ENCODE results near the gene CD52. TPM values are rescaled to one million over a fixed set of nuclear protein-coding genes. Genes with fewer than 3 reads are reported as not detected.

The CD52 gene
- polyA plus RNA-seq, 1 of the 3 experiments (the other 2 are of a cell fraction) = not detected

DNA sequence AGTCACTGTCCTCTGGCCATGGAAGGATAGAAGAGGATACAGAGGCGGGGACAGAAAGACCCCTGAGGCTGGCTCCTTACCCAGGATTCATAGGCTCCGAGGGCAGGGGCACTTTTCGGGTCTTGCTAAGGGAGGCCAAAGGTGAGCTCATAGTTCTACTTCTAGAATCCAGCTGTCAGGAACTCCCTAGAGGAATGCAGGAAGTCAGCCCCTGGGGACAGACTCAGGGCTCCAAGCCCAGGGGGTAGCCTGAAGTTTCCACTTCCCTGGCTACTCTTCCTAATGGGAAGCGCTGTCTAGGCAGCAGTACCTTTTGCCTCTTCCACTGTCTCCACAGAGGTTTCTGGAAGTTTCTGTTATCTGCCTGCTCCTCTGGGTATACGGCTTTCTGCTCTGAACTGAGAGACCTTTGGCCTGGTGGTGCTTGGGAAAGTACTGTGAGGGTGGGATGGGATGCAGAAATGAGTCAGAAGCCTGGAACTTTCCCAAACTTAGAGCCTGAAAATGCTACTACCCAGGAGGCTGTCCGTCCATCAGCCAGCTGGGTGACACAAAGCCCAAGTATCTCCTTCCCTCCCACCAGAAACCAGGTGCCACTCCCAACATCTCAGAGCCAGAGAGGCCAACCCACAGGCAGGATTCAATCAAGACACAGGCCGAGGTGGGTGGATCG is 14.9 kb upstream of the CD52 start (continued):
- TF ChIP-seq, protein P1, sequence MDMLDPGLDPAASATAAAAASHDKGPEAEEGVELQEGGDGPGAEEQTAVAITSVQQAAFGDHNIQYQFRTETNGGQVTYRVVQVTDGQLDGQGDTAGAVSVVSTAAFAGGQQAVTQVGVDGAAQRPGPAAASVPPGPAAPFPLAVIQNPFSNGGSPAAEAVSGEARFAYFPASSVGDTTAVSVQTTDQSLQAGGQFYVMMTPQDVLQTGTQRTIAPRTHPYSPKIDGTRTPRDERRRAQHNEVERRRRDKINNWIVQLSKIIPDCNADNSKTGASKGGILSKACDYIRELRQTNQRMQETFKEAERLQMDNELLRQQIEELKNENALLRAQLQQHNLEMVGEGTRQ (IDR thresholded peaks at IDR 0.05; ENCODE audit: borderline replicate concordance, low read depth, low read length) = no peak
- TF ChIP-seq TAF1 (IDR thresholded peaks at IDR 0.05; ENCODE audit: borderline replicate concordance, low read depth, low read length) (no peak), GATA2 (CRISPR knock-in tag; IDR thresholded peaks at IDR 0.05) (no peak), GABPA (IDR thresholded peaks at IDR 0.05; ENCODE audit: low read depth) (no peak), NRF1 (IDR thresholded peaks at IDR 0.05; ENCODE audit: low read depth, low read length) (no peak), TCF12 (IDR thresholded peaks at IDR 0.05) (no peak), CHD2 (IDR thresholded peaks at IDR 0.05; ENCODE audit: low read length, partially characterized antibody) (no peak), ELF1 (IDR thresholded peaks at IDR 0.05) (no peak), EZH2phosphoT487 (IDR thresholded peaks at IDR 0.05; ENCODE audit: borderline replicate concordance, low read depth) (no peak), SIN3A (IDR thresholded peaks at IDR 0.05; ENCODE audit: borderline replicate concordance, low read depth, low read length) (no peak)
- TF ChIP-seq, protein P2, sequence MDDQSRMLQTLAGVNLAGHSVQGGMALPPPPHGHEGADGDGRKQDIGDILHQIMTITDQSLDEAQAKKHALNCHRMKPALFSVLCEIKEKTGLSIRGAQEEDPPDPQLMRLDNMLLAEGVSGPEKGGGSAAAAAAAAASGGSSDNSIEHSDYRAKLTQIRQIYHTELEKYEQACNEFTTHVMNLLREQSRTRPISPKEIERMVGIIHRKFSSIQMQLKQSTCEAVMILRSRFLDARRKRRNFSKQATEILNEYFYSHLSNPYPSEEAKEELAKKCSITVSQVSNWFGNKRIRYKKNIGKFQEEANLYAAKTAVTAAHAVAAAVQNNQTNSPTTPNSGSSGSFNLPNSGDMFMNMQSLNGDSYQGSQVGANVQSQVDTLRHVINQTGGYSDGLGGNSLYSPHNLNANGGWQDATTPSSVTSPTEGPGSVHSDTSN (IDR thresholded peaks at IDR 0.05) = no peak

DNA sequence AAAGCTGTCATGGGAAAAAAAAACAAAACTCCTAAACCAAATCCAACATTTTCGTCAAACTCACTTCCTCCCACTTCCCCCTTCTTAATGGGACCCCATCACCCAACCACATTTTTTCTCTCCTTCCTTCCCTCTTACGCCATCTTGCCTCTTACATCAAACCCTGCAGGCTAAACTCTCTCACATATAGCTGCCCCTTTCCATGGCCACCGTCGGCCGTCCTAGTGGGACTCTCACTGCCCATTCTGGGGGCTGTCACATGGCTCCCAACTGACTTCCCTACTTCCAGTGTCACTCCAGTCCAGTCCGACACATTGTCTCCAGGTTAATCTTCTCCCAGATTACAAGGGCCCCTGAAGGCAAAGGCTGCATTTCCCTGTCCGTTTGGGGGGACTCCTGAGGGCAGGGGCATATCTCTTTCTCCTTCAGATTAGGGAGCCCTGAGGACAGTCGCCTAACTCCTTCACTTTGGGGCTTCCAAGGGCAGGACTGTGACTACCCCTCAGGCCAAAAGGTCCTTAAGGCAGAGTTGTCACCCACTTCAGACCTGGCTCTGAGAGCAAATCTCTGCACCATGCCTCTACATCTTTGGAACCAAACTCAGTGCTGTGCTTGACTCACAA is 12.0 kb upstream of the CD52 start:
- POLR2A ChIA-PET = no interaction called here
- no peaks in the 10 kb centered on the region for H3F3A ChIP-seq (replicated peaks; ENCODE audit: insufficient read depth)
- peak overlapping the region; percentile 98 for H3K4me2 ChIP-seq
- H3K27me3 ChIP-seq (ENCODE audit: insufficient read depth) = no peaks in the 10 kb centered on the region; the same call in 1 of the 2 replicates
- peak overlapping the region; percentile 12 to 27; a peak in 2 of 4 replicates for H3K27ac ChIP-seq (ENCODE audit: low read depth in 2 of 2, low read length in 1 of 2)
- no peaks in the 10 kb centered on the region for H3K9me3 ChIP-seq
- TF ChIP-seq FOXJ3 (CRISPR knock-in tag; IDR thresholded peaks at IDR 0.05) (no peak), ELF1 (IDR thresholded peaks at IDR 0.05) (no peak), MXI1 (IDR thresholded peaks at IDR 0.05; ENCODE audit: low read depth, low read length) (no peak), GATA2 (CRISPR knock-in tag; IDR thresholded peaks at IDR 0.05) (no peak), RCOR1 (IDR thresholded peaks at IDR 0.05; ENCODE audit: low read length) (no peak), SMC3 (IDR thresholded peaks at IDR 0.05; ENCODE audit: low read depth, low read length) (no peak), TEAD4 (IDR thresholded peaks at IDR 0.05; ENCODE audit: borderline replicate concordance, insufficient read depth) (no peak)
- TF ChIP-seq, protein P3, sequence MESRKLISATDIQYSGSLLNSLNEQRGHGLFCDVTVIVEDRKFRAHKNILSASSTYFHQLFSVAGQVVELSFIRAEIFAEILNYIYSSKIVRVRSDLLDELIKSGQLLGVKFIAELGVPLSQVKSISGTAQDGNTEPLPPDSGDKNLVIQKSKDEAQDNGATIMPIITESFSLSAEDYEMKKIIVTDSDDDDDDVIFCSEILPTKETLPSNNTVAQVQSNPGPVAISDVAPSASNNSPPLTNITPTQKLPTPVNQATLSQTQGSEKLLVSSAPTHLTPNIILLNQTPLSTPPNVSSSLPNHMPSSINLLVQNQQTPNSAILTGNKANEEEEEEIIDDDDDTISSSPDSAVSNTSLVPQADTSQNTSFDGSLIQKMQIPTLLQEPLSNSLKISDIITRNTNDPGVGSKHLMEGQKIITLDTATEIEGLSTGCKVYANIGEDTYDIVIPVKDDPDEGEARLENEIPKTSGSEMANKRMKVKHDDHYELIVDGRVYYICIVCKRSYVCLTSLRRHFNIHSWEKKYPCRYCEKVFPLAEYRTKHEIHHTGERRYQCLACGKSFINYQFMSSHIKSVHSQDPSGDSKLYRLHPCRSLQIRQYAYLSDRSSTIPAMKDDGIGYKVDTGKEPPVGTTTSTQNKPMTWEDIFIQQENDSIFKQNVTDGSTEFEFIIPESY (IDR thresholded peaks at IDR 0.05; ENCODE audit: borderline replicate concordance, low read depth) = no peak
- TF ChIP-seq, protein P4, sequence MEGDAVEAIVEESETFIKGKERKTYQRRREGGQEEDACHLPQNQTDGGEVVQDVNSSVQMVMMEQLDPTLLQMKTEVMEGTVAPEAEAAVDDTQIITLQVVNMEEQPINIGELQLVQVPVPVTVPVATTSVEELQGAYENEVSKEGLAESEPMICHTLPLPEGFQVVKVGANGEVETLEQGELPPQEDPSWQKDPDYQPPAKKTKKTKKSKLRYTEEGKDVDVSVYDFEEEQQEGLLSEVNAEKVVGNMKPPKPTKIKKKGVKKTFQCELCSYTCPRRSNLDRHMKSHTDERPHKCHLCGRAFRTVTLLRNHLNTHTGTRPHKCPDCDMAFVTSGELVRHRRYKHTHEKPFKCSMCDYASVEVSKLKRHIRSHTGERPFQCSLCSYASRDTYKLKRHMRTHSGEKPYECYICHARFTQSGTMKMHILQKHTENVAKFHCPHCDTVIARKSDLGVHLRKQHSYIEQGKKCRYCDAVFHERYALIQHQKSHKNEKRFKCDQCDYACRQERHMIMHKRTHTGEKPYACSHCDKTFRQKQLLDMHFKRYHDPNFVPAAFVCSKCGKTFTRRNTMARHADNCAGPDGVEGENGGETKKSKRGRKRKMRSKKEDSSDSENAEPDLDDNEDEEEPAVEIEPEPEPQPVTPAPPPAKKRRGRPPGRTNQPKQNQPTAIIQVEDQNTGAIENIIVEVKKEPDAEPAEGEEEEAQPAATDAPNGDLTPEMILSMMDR (IDR thresholded peaks at IDR 0.05) = no peak
- TF ChIP-seq, protein P1 (IDR thresholded peaks at IDR 0.05; ENCODE audit: borderline replicate concordance, low read depth, low read length) = no peak
- TF ChIP-seq, protein P5, sequence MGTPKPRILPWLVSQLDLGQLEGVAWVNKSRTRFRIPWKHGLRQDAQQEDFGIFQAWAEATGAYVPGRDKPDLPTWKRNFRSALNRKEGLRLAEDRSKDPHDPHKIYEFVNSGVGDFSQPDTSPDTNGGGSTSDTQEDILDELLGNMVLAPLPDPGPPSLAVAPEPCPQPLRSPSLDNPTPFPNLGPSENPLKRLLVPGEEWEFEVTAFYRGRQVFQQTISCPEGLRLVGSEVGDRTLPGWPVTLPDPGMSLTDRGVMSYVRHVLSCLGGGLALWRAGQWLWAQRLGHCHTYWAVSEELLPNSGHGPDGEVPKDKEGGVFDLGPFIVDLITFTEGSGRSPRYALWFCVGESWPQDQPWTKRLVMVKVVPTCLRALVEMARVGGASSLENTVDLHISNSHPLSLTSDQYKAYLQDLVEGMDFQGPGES (IDR thresholded peaks at IDR 0.05; ENCODE audit: low read depth, low read length) = no peak
- TF ChIP-seq, protein P6, sequence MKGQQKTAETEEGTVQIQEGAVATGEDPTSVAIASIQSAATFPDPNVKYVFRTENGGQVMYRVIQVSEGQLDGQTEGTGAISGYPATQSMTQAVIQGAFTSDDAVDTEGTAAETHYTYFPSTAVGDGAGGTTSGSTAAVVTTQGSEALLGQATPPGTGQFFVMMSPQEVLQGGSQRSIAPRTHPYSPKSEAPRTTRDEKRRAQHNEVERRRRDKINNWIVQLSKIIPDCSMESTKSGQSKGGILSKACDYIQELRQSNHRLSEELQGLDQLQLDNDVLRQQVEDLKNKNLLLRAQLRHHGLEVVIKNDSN (IDR thresholded peaks at IDR 0.05; ENCODE audit: borderline replicate concordance, low read depth) = no peak
- WGBS (ENCODE audit: low lambda C conversion rate) = 16% methylated on average over 8 of the region's 8 CpGs
- DNase-seq = no peak
- no peaks in the 10 kb centered on the region for H3K9me2 ChIP-seq
- CTCF ChIA-PET = interaction anchor here (1.3 to 5.6 kb wide), 4 partner anchors 16 to 111 kb away, joined by 3 to 41 read pairs (median 10); no protein-coding TSS in a partner anchor
- H2AFZ ChIP-seq (ENCODE audit: low read depth) = peak overlapping the region; percentile 95
- H3K36me3 ChIP-seq (replicated peaks in 1 of 2; ENCODE audit: control insufficient read depth in 1 of 2, insufficient read depth in 2 of 2, low read length in 1 of 2) = no peaks in the 10 kb centered on the region
- H3K4me3 ChIP-seq (ENCODE audit: low read depth in 2 of 2, low read length in 1 of 2) = peak overlapping the region; percentile 81 to 92
- H3K4me1 ChIP-seq (ENCODE audit: control insufficient read depth in 1 of 2, insufficient read depth in 2 of 2, low read depth in 1 of 2, low read length in 1 of 2) = peaks cover 0 to 9% of the 10 kb centered on the region in 2 experiments; a peak in 1 of 4 replicates
- no peaks in the 10 kb centered on the region for H4K20me1 ChIP-seq (ENCODE audit: insufficient read depth)
- peaks cover 8% of the 10 kb centered on the region; the same call in 1 of the 2 replicates for H3K79me2 ChIP-seq (ENCODE audit: insufficient read depth)
- H3K9ac ChIP-seq = peak overlapping the region; percentile 88
